ENCODE data around the gene OR2D2. TPM values are rescaled to one million over a fixed set of nuclear protein-coding genes. Genes with fewer than 3 reads are reported as not detected.

Gene OR2D2
- total and polyA plus RNA-seq, 4 donors, result not detected

DNA sequence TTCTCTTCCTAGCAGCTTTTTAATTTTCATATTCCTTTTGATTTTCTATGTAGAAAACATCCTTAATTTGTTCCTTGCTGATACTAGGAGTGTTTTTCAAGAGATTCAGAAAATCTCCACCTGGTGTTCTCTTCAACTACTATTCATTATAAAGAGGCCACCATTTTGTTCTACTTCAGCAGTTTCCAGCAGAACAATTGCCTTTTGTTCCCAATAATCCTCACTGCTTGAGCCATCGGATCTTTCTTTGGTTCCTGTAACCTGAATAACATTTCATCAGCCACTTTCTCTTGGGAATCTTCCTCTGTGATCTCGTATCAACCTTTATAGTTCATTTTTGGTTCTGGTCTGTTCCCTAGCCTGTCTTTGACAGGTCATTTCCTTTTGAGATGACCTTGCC, 48.6 kb downstream of the OR2D2 start (continued):
- TF ChIP-seq RAD21 (IDR thresholded peaks at IDR 0.05), result no peak
- TF ChIP-seq JUND (IDR thresholded peaks at IDR 0.05), result no peak

DNA sequence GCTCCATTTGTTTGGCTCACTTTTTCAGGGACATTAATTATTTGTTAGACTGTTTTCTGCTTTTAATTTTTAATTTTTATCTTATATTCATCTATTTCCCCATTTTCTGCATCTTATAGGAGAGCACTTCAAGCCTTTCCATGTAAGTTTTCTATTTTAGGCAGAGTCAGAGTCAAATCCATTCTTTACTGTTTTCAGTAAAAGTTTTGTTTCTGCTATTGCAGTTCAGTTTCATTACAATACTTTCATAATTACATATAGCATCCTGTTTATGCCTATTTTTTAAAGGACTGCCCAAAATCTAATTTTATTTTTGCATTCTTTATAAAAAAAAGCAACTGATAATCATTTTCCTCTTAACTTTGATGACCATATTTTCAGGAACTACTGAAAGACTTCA, 50.6 kb downstream of the OR2D2 start:
- Histone ChIP-seq H3K36me3 (ENCODE audit: control insufficient read depth in 4 of 4, insufficient read depth in 3 of 4, low read depth in 1 of 4, low read length in 3 of 4) (no peaks in the 10 kb centered on the region), H3K9ac (ENCODE audit: low read depth in 1 of 2, low read length in 2 of 2) (no peak overlapping the region), H3K4me1 (ENCODE audit: control insufficient read depth in 4 of 4, insufficient read depth in 4 of 4, low read length in 3 of 4) (no peaks in the 10 kb centered on the region), H3K9me3 (ENCODE audit: control insufficient read depth in 4 of 4, low read length in 3 of 4) (peaks cover 0 to 12% (median 5%) of the 10 kb centered on the region in 4 donors), H3K27ac (ENCODE audit: low read depth in 1 of 2, low read length in 2 of 2) (no peak overlapping the region), H3K27me3 (ENCODE audit: control insufficient read depth in 4 of 4, insufficient read depth in 4 of 4, low read length in 3 of 4) (peaks cover 0 to 4% (median 0%) of the 10 kb centered on the region in 4 donors), H3K4me3 (ENCODE audit: low read depth in 1 of 3, low read length in 3 of 3) (no peak overlapping the region)
- DNase-seq (ENCODE audit: low spot score), result no peak
- TF ChIP-seq, protein P1, sequence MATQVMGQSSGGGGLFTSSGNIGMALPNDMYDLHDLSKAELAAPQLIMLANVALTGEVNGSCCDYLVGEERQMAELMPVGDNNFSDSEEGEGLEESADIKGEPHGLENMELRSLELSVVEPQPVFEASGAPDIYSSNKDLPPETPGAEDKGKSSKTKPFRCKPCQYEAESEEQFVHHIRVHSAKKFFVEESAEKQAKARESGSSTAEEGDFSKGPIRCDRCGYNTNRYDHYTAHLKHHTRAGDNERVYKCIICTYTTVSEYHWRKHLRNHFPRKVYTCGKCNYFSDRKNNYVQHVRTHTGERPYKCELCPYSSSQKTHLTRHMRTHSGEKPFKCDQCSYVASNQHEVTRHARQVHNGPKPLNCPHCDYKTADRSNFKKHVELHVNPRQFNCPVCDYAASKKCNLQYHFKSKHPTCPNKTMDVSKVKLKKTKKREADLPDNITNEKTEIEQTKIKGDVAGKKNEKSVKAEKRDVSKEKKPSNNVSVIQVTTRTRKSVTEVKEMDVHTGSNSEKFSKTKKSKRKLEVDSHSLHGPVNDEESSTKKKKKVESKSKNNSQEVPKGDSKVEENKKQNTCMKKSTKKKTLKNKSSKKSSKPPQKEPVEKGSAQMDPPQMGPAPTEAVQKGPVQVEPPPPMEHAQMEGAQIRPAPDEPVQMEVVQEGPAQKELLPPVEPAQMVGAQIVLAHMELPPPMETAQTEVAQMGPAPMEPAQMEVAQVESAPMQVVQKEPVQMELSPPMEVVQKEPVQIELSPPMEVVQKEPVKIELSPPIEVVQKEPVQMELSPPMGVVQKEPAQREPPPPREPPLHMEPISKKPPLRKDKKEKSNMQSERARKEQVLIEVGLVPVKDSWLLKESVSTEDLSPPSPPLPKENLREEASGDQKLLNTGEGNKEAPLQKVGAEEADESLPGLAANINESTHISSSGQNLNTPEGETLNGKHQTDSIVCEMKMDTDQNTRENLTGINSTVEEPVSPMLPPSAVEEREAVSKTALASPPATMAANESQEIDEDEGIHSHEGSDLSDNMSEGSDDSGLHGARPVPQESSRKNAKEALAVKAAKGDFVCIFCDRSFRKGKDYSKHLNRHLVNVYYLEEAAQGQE (IDR thresholded peaks at IDR 0.05), result no peak
- TF ChIP-seq FOXA1 (IDR thresholded peaks at IDR 0.05) (no peak), NR2F2 (IDR thresholded peaks at IDR 0.05) (no peak)

Other genes with a start within 250 kb of the OR2D2 start
- gene DCHS1, start 236.7 kb downstream of the OR2D2 start, total RNA-seq, result 1 to 10 TPM; 8.6 to 8.9 TPM
- 1 to 10 TPM in 1 of 2 donors, under 1 TPM in 1; 0.68 to 3.0 TPM for gene DCHS1, start 236.7 kb downstream of the OR2D2 start, polyA plus RNA-seq
- gene MRPL17, start 209.2 kb downstream of the OR2D2 start, total RNA-seq, result 10 to 100 TPM; 14.0 to 18.0 TPM
- 10 to 100 TPM; 20.0 to 21.8 TPM for gene MRPL17, start 209.2 kb downstream of the OR2D2 start, polyA plus RNA-seq
- under 1 TPM in 1 of 2 donors, not detected in 1; under 0.01 TPM for gene OR2AG2, start 120.5 kb downstream of the OR2D2 start, total RNA-seq
- not detected for gene OR2AG2, start 120.5 kb downstream of the OR2D2 start, polyA plus RNA-seq
- not detected for gene OR2AG1, start 109.5 kb downstream of the OR2D2 start, total RNA-seq
- gene OR2AG1, start 109.5 kb downstream of the OR2D2 start, polyA plus RNA-seq, result not detected
- gene OR6A2, start 92.8 kb downstream of the OR2D2 start, total RNA-seq, result under 1 TPM in 1 of 2 donors, not detected in 1; 0.08 TPM
- gene OR6A2, start 92.8 kb downstream of the OR2D2 start, polyA plus RNA-seq, result not detected
- not detected for gene OR10A5, start 46.8 kb downstream of the OR2D2 start, total RNA-seq
- gene OR10A5, start 46.8 kb downstream of the OR2D2 start, polyA plus RNA-seq, result not detected
- gene OR10A2, start 29.4 kb downstream of the OR2D2 start, total RNA-seq, result not detected
- not detected for gene OR10A2, start 29.4 kb downstream of the OR2D2 start, polyA plus RNA-seq
- gene OR10A4, start 15.9 kb downstream of the OR2D2 start, total RNA-seq, result not detected
- not detected for gene OR10A4, start 15.9 kb downstream of the OR2D2 start, polyA plus RNA-seq
- gene OR2D3, start 28.5 kb upstream of the OR2D2 start, total RNA-seq, result not detected
- not detected for gene OR2D3, start 28.5 kb upstream of the OR2D2 start, polyA plus RNA-seq
- under 1 TPM; 0.25 to 0.42 TPM for gene ZNF215, start 33.9 kb upstream of the OR2D2 start, total RNA-seq
- gene ZNF215, start 33.9 kb upstream of the OR2D2 start, polyA plus RNA-seq, result under 1 TPM; 0.07 to 0.15 TPM
- 1 to 10 TPM; 1.3 to 2.3 TPM for gene ZNF214, start 127.8 kb upstream of the OR2D2 start, total RNA-seq
- gene ZNF214, start 127.8 kb upstream of the OR2D2 start, polyA plus RNA-seq, result 1 to 10 TPM in 1 of 2 donors, under 1 TPM in 1; 0.57 to 1.1 TPM
- under 1 TPM; 0.47 to 0.50 TPM for gene NLRP14, start 128.0 kb upstream of the OR2D2 start, total RNA-seq
- under 1 TPM; 0.02 to 0.22 TPM for gene NLRP14, start 128.0 kb upstream of the OR2D2 start, polyA plus RNA-seq
- under 1 TPM; 0.05 to 0.08 TPM for gene RBMXL2, start 196.5 kb upstream of the OR2D2 start, total RNA-seq
- gene RBMXL2, start 196.5 kb upstream of the OR2D2 start, polyA plus RNA-seq, result not detected

Measured in liver (tissue), 9 donors.